HG03066 (cell line): ENCODE data around the gene CACNB3.

ENCODE experiments used
- ATAC-seq: cut with Tn5 transposase; IDR thresholded peaks from one replicate; pipeline ENCODE4 v1.9.1; 2021; ENCODE audit warnings: low read depth; ENCODE audit not compliant: unreplicated experiment

The CACNB3 gene

GRCh38 chr12:48787791-48788523, 30.3 kb upstream of the CACNB3 start:
- ATAC-seq: no peak

- ATAC-seq: no peak
Observed at GRCh38 chr12:48788524-48788853, 29.8 kb upstream of the CACNB3 start.

GRCh38 chr12:48788854-48789775, 29.2 kb upstream of the CACNB3 start, which contains the start of gene ADCY6:
Gene ADCY6 (minus strand): TSS chr12:48789089. CDS start chr12:48783434, 5,655 bp downstream.
- ATAC-seq: no peak

- ATAC-seq: no peak
Observed at GRCh38 chr12:48789858-48790326, 28.4 kb upstream of the CACNB3 start.

GRCh38 chr12:48793696-48794095, 24.6 kb upstream of the CACNB3 start:
- ATAC-seq: no peak

GRCh38 chr12:48794870-48795269, 23.4 kb upstream of the CACNB3 start:
- ATAC-seq: no peak

GRCh38 chr12:48795550-48796455, 22.5 kb upstream of the CACNB3 start:
- no peak for ATAC-seq

- ATAC-seq: no peak
Observed at GRCh38 chr12:48796976-48797375, 21.3 kb upstream of the CACNB3 start.

GRCh38 chr12:48800457-48800856, 17.8 kb upstream of the CACNB3 start:
- no peak for ATAC-seq

GRCh38 chr12:48800971-48801370, 17.3 kb upstream of the CACNB3 start:
- no peak for ATAC-seq

- ATAC-seq: no peak
Observed at GRCh38 chr12:48803675-48804074, 14.6 kb upstream of the CACNB3 start.

GRCh38 chr12:48807981-48808380, 10.3 kb upstream of the CACNB3 start:
- ATAC-seq: no peak

GRCh38 chr12:48810903-48811431, 7.3 kb upstream of the CACNB3 start:
- ATAC-seq: no peak

GRCh38 chr12:48811437-48812090, 6.7 kb upstream of the CACNB3 start:
- no peak for ATAC-seq

GRCh38 chr12:48812389-48812788, 5.9 kb upstream of the CACNB3 start:
- no peak for ATAC-seq

GRCh38 chr12:48813465-48814261, 4.6 kb upstream of the CACNB3 start:
- ATAC-seq: no peak

- peak; percentile 53 for ATAC-seq
Observed at GRCh38 chr12:48814262-48815125, 3.8 kb upstream of the CACNB3 start.
